NCI-H128 (cell line): ENCODE results near the gene SERPINB11.
"Not testable (repeated sequence)": the region's sequence is repeated elsewhere in the genome, so short reads cannot be mapped to it uniquely, and the experiment has no call there.

ENCODE experiments used
- DNase-seq: peaks from one replicate; lab custom pipeline; 2025; ENCODE audit not compliant: unreplicated experiment; lab: John Stamatoyannopoulos, UW

SERPINB11 gene

GRCh38 chr18:63702660-63703059 lies at the start of gene SERPINB11:
Gene SERPINB11 (plus strand): TSS chr18:63702960. CDS start chr18:63710194, 7,234 bp downstream.
- no peak for DNase-seq

GRCh38 chr18:63658920-63659319 lies 43.8 kb upstream of the SERPINB11 start:
- not testable (repeated sequence) for DNase-seq

- not testable (repeated sequence) for DNase-seq
Measured at GRCh38 chr18:63661750-63662149, 41.0 kb upstream of the SERPINB11 start, which contains the start of gene SERPINB3. Gene SERPINB3 (minus strand): TSS chr18:63661893. CDS start chr18:63661216, 677 bp downstream.

- no peak for DNase-seq
Measured at GRCh38 chr18:63664571-63664970, 38.2 kb upstream of the SERPINB11 start.

- DNase-seq: no peak
Measured at GRCh38 chr18:63676526-63677323, 26.0 kb upstream of the SERPINB11 start.

- no peak for DNase-seq
Measured at GRCh38 chr18:63677500-63678225, 25.1 kb upstream of the SERPINB11 start.

- no peak for DNase-seq
Measured at GRCh38 chr18:63679820-63680606, 22.7 kb upstream of the SERPINB11 start.

- DNase-seq: no peak
Measured at GRCh38 chr18:63681449-63682340, 21.1 kb upstream of the SERPINB11 start.

- no peak for DNase-seq
Measured at GRCh38 chr18:63683152-63683551, 19.6 kb upstream of the SERPINB11 start.

GRCh38 chr18:63683890-63684289 lies 18.9 kb upstream of the SERPINB11 start:
- no peak for DNase-seq

- no peak for DNase-seq
Measured at GRCh38 chr18:63684718-63685117, 18.0 kb upstream of the SERPINB11 start.

GRCh38 chr18:63686871-63687270 lies 15.9 kb upstream of the SERPINB11 start:
- no peak for DNase-seq

- DNase-seq: no peak
Measured at GRCh38 chr18:63689064-63689463, 13.7 kb upstream of the SERPINB11 start.

- no peak for DNase-seq
Measured at GRCh38 chr18:63697097-63697660, 5.6 kb upstream of the SERPINB11 start.

GRCh38 chr18:63700501-63700900 lies 2.3 kb upstream of the SERPINB11 start:
- no peak for DNase-seq

- no peak for DNase-seq
Measured at GRCh38 chr18:63701952-63702351, 808 bp upstream of the SERPINB11 start.

- DNase-seq: no peak
Measured at GRCh38 chr18:63705401-63705800, 2.6 kb downstream of the SERPINB11 start.

GRCh38 chr18:63707816-63708215 lies 5.1 kb downstream of the SERPINB11 start:
- DNase-seq: no peak

GRCh38 chr18:63708650-63709049 lies 5.9 kb downstream of the SERPINB11 start:
- DNase-seq: no peak
